ENCODE data around the gene LYZL1. TPM values are rescaled to one million over a fixed set of nuclear protein-coding genes. Genes with fewer than 3 reads are reported as not detected.

Gene LYZL1
- total and polyA plus RNA-seq, 2 of the 8 experiments (the other 6 are each of a cell fraction or from before 2014, with no cell fraction given): not detected

DNA sequence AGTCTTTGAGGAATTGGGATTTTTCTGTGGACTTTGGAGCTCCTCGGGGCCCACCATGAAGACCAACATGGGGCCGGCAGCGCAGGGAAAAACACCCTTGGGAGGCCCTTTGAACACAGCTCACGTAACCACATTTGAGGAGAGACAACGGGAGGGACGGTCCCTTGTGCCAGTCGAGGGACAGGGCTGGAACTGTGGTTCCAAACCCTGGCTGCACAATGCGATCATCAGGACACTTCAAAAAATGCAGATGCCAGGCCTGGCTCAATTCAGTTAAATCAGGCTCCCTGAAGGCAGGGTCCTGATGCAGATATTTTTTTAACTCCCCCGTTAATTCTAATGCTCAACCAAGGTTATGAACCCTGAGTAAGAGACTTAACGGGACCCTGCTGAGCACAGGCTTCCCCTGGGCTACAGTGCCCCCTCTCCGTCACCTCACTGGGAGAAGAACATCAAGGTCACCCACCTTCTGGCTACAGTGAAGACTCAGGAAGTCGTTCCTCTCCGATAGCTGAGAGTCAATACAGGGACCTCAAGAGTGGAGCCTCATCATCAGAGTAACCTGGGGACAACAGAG, 30.4 kb downstream of the LYZL1 start (continued):
- TF ChIP-seq, protein P1, sequence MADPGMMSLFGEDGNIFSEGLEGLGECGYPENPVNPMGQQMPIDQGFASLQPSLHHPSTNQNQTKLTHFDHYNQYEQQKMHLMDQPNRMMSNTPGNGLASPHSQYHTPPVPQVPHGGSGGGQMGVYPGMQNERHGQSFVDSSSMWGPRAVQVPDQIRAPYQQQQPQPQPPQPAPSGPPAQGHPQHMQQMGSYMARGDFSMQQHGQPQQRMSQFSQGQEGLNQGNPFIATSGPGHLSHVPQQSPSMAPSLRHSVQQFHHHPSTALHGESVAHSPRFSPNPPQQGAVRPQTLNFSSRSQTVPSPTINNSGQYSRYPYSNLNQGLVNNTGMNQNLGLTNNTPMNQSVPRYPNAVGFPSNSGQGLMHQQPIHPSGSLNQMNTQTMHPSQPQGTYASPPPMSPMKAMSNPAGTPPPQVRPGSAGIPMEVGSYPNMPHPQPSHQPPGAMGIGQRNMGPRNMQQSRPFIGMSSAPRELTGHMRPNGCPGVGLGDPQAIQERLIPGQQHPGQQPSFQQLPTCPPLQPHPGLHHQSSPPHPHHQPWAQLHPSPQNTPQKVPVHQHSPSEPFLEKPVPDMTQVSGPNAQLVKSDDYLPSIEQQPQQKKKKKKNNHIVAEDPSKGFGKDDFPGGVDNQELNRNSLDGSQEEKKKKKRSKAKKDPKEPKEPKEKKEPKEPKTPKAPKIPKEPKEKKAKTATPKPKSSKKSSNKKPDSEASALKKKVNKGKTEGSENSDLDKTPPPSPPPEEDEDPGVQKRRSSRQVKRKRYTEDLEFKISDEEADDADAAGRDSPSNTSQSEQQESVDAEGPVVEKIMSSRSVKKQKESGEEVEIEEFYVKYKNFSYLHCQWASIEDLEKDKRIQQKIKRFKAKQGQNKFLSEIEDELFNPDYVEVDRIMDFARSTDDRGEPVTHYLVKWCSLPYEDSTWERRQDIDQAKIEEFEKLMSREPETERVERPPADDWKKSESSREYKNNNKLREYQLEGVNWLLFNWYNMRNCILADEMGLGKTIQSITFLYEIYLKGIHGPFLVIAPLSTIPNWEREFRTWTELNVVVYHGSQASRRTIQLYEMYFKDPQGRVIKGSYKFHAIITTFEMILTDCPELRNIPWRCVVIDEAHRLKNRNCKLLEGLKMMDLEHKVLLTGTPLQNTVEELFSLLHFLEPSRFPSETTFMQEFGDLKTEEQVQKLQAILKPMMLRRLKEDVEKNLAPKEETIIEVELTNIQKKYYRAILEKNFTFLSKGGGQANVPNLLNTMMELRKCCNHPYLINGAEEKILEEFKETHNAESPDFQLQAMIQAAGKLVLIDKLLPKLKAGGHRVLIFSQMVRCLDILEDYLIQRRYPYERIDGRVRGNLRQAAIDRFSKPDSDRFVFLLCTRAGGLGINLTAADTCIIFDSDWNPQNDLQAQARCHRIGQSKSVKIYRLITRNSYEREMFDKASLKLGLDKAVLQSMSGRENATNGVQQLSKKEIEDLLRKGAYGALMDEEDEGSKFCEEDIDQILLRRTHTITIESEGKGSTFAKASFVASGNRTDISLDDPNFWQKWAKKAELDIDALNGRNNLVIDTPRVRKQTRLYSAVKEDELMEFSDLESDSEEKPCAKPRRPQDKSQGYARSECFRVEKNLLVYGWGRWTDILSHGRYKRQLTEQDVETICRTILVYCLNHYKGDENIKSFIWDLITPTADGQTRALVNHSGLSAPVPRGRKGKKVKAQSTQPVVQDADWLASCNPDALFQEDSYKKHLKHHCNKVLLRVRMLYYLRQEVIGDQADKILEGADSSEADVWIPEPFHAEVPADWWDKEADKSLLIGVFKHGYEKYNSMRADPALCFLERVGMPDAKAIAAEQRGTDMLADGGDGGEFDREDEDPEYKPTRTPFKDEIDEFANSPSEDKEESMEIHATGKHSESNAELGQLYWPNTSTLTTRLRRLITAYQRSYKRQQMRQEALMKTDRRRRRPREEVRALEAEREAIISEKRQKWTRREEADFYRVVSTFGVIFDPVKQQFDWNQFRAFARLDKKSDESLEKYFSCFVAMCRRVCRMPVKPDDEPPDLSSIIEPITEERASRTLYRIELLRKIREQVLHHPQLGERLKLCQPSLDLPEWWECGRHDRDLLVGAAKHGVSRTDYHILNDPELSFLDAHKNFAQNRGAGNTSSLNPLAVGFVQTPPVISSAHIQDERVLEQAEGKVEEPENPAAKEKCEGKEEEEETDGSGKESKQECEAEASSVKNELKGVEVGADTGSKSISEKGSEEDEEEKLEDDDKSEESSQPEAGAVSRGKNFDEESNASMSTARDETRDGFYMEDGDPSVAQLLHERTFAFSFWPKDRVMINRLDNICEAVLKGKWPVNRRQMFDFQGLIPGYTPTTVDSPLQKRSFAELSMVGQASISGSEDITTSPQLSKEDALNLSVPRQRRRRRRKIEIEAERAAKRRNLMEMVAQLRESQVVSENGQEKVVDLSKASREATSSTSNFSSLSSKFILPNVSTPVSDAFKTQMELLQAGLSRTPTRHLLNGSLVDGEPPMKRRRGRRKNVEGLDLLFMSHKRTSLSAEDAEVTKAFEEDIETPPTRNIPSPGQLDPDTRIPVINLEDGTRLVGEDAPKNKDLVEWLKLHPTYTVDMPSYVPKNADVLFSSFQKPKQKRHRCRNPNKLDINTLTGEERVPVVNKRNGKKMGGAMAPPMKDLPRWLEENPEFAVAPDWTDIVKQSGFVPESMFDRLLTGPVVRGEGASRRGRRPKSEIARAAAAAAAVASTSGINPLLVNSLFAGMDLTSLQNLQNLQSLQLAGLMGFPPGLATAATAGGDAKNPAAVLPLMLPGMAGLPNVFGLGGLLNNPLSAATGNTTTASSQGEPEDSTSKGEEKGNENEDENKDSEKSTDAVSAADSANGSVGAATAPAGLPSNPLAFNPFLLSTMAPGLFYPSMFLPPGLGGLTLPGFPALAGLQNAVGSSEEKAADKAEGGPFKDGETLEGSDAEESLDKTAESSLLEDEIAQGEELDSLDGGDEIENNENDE (IDR thresholded peaks at IDR 0.05; ENCODE audit: insufficient replicate concordance, low read length): no peak
- no peak for TF ChIP-seq RFX5 (IDR thresholded peaks at IDR 0.05; ENCODE audit: borderline replicate concordance, low read depth, low read length)
- no peak for TF ChIP-seq ASH2L (IDR thresholded peaks at IDR 0.05; ENCODE audit: low read length)
- TF ChIP-seq RXRA (IDR thresholded peaks at IDR 0.05; ENCODE audit: insufficient read depth, low read depth, low read length): no peak
- no peak for TF ChIP-seq SUZ12 (IDR thresholded peaks at IDR 0.05; ENCODE audit: low read length)

All from H1 (cell line).